SU-DHL-6 (cell line): ENCODE measurements around the gene RAD51B.

Source experiments
- CTCF ChIP-seq: fragments of 200-600 bp; sonication (generic); IDR thresholded peaks from one replicate; pipeline ENCODE4 v1.5.1; 2017; ENCODE audit warnings: antibody characterized with exemption, mild to moderate bottlenecking, low read length, moderate library complexity; ENCODE audit not compliant: insufficient read depth, poor library complexity, severe bottlenecking
- EZH2phosphoT487 ChIP-seq: fragments of 200-600 bp; sonication (generic), shearing (Covaris generic); conservative IDR thresholded peaks from 2 replicates; pipeline ENCODE4 v1.6.1; 2018; ENCODE audit warnings: mild to moderate bottlenecking, antibody characterized with exemption, low read length, moderate library complexity, mixed read lengths

- TF ChIP-seq CTCF (no peak), EZH2phosphoT487 (no peak)
Measured at GRCh38 chr14:68264260-68264569, 444.6 kb downstream of the RAD51B start.
